Neuronal stem cell (in vitro differentiated cells): ENCODE data around the gene PLCB3.

ENCODE experiments used
- DNase-seq: peaks from one replicate; pipeline ENCODE4 v3.0.0-alpha.2; 2013; ENCODE audit warnings: low spot score
- H2AFZ ChIP-seq: one replicate; pipeline ENCODE4 v1.6.1; 2013; ENCODE audit warnings: mild to moderate bottlenecking, low read length, inconsistent platforms
- H2AK5ac ChIP-seq: 2 replicates; pipeline ENCODE4 v1.6.1; 2013; ENCODE audit warnings: low read depth, mild to moderate bottlenecking, inconsistent platforms, low read length, moderate library complexity, mixed read lengths
- H2BK120ac ChIP-seq: 2 replicates; pipeline ENCODE4 v1.6.1; 2013; ENCODE audit warnings: low read depth, mild to moderate bottlenecking, inconsistent platforms, low read length, moderate library complexity, mixed read lengths
- H2BK12ac ChIP-seq: one replicate; pipeline ENCODE4 v1.6.1; 2013; ENCODE audit warnings: low read length, inconsistent platforms
- H2BK15ac ChIP-seq: 2 replicates; pipeline ENCODE4 v1.6.1; 2013; ENCODE audit warnings: mild to moderate bottlenecking, low read length, inconsistent platforms, mixed read lengths
- H2BK5ac ChIP-seq: one replicate; pipeline ENCODE4 v1.6.1; 2013; ENCODE audit warnings: inconsistent platforms, mild to moderate bottlenecking, low read length, moderate library complexity
- H3K14ac ChIP-seq: one replicate; pipeline ENCODE4 v1.6.1; 2013; ENCODE audit warnings: low read length, inconsistent platforms
- H3K18ac ChIP-seq: 2 replicates; pipeline ENCODE4 v1.6.1; 2013; ENCODE audit warnings: low read length, inconsistent platforms
- H3K23ac ChIP-seq: 2 replicates; pipeline ENCODE4 v1.6.1; 2013; ENCODE audit warnings: low read depth, mild to moderate bottlenecking, mixed read lengths, low read length, inconsistent platforms; ENCODE audit not compliant: poor library complexity
- H3K27ac ChIP-seq: replicated peaks from 3 replicates; pipeline ENCODE4 v1.5.1; 2013; ENCODE audit warnings: low read length, inconsistent platforms
- H3K27me3 ChIP-seq, 3 experiments: 2 replicates each; pipeline ENCODE4 v1.6.1; 2013; ENCODE audit warnings: low read length in 3 of 3, mild to moderate bottlenecking in 2 of 3, inconsistent platforms in 1 of 3, low read depth in 1 of 3, mixed read lengths in 1 of 3, moderate library complexity in 1 of 3; ENCODE audit not compliant: control insufficient read depth in 3 of 3, insufficient read depth in 3 of 3
- H3K36me3 ChIP-seq, 2 donors: replicated peaks in 1 of 2; 2 replicates each; pipeline ENCODE4 v1.6.1; 2013; ENCODE audit warnings: low read length in 2 of 2; ENCODE audit not compliant: control insufficient read depth in 2 of 2, insufficient read depth in 2 of 2
- H3K4ac ChIP-seq: 2 replicates; pipeline ENCODE4 v1.6.1; 2013; ENCODE audit warnings: inconsistent platforms, mild to moderate bottlenecking, low read length, moderate library complexity
- H3K4me1 ChIP-seq, 2 donors: 1 replicate in 1 of 2; 2 replicates in 1 of 2; pipeline ENCODE4 v1.6.1; 2013; ENCODE audit warnings: low read length in 2 of 2, low read depth in 1 of 2; ENCODE audit not compliant: control insufficient read depth in 2 of 2, insufficient read depth in 1 of 2
- H3K4me2 ChIP-seq: one replicate; pipeline ENCODE4 v1.6.1; 2013; ENCODE audit warnings: mild to moderate bottlenecking, low read length, inconsistent platforms; ENCODE audit not compliant: insufficient read depth, poor library complexity, severe bottlenecking
- H3K4me3 ChIP-seq, 2 donors: 2 replicates each; pipeline ENCODE4 v1.5.1; 2013; ENCODE audit warnings: low read length in 2 of 2, mild to moderate bottlenecking in 2 of 2, inconsistent platforms in 1 of 2, moderate library complexity in 1 of 2
- H3K79me1 ChIP-seq: one replicate; pipeline ENCODE4 v1.6.1; 2013; ENCODE audit warnings: low read depth, mild to moderate bottlenecking, inconsistent platforms, low read length, moderate library complexity
- H3K9ac ChIP-seq: one replicate; pipeline ENCODE4 v1.6.1; 2013; ENCODE audit warnings: mild to moderate bottlenecking, low read depth, low read length, inconsistent platforms; ENCODE audit not compliant: poor library complexity
- H3K9me3 ChIP-seq, 2 donors: replicated peaks in 1 of 2; 2 replicates each; pipeline versions ENCODE3 to v1.6.1; 2013; ENCODE audit warnings: low read length in 2 of 2, mild to moderate bottlenecking in 2 of 2, inconsistent platforms in 1 of 2, low read depth in 1 of 2, mixed read lengths in 1 of 2, moderate library complexity in 1 of 2; ENCODE audit not compliant: control insufficient read depth in 2 of 2, insufficient read depth in 1 of 2
- H4K8ac ChIP-seq: one replicate; pipeline ENCODE4 v1.6.1; 2013; ENCODE audit warnings: low read depth, mild to moderate bottlenecking, inconsistent platforms, low read length, moderate library complexity
- H4K91ac ChIP-seq: one replicate; pipeline ENCODE4 v1.6.1; 2013; ENCODE audit warnings: low read length, low read depth, mild to moderate bottlenecking, inconsistent platforms; ENCODE audit not compliant: poor library complexity
- WGBS, 2 donors: extraction: QIAGEN DNeasy Blood & Tissue Kit; methylation state at CpG; one replicate each; pipeline ENCODE4 v1.1.7; 2013; ENCODE audit warnings: missing lambda C conversion rate in 2 of 2, mixed read lengths in 1 of 2; ENCODE audit not compliant: insufficient read length in 2 of 2, insufficient replicate concordance in 1 of 2; ENCODE audit errors: extremely low coverage in 2 of 2; 5-methylcytosine and 5-hydroxymethylcytosine counted together

The PLCB3 gene

DNA sequence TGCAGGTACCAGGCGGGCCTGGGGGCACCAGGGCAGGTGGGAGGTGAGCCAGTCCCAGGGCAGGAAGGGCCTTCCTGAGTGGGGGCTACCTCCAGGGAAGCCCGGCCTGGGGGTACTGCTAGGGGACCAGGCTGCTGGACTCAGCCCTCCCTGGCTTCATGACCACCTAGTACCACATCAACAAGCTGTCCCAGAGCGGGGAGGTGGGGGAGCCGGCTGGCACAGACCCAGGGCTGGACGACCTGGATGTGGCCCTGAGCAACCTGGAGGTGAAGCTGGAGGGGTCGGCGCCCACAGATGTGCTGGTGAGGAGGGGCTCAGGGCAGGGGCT lies 32.0 kb upstream of the PLCB3 start:
- Histone ChIP-seq H3K4me3 (no peak overlapping the region), H3K27ac (no peak overlapping the region), H4K91ac (no peak overlapping the region), H3K14ac (no peak overlapping the region), H2AFZ (no peak overlapping the region), H3K36me3 (peaks cover 10 to 24% of the 10 kb centered on the region in 2 donors), H3K23ac (peak overlapping the region; percentile 60), H2BK12ac (no peak overlapping the region), H2AK5ac (no peak overlapping the region), H3K4ac (no peak overlapping the region), H4K8ac (peak overlapping the region; percentile 65), H3K4me1 (no peaks in the 10 kb centered on the region), H3K9ac (peak overlapping the region; percentile 9), H3K27me3 (no peaks in the 10 kb centered on the region), H3K18ac (peak overlapping the region; percentile 2), H2BK5ac (no peak overlapping the region), H2BK15ac (no peak overlapping the region), H3K9me3 (no peaks in the 10 kb centered on the region), H3K79me1 (peaks cover 4% of the 10 kb centered on the region), H3K4me2 (no peak overlapping the region), H2BK120ac (no peak overlapping the region)
- DNase-seq = no peak
- no CpG with 5 or more reads among the region's 7 CpGs for WGBS, 2 donors

DNA sequence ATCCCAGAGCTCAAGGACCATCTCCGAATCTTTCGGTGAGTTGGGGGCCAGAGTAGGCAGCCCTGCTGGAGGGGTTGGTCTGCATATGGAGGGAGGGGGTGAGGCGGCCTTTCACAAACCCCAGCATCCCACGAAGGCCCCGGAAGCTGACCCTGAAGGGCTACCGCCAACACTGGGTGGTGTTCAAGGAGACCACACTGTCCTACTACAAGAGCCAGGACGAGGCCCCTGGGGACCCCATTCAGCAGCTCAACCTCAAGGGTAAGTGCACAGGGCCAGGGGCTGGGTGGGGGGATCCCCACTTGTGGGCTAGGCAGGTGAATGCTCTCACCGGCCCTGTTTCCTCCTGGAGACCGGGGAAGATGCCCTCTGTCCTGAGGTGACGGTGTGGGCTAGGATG lies 31.6 kb upstream of the PLCB3 start:
- Histone ChIP-seq H3K23ac (no peak overlapping the region), H2BK15ac (no peak overlapping the region), H3K9me3 (no peaks in the 10 kb centered on the region), H3K4me1 (peaks cover 0 to under 1% of the 10 kb centered on the region in 2 donors), H3K27me3 (no peaks in the 10 kb centered on the region), H4K8ac (no peak overlapping the region), H3K14ac (no peak overlapping the region), H4K91ac (no peak overlapping the region), H3K27ac (no peak overlapping the region), H3K4me2 (no peak overlapping the region), H3K79me1 (peaks cover 4% of the 10 kb centered on the region), H3K36me3 (peaks cover 10 to 27% of the 10 kb centered on the region in 2 donors), H2BK120ac (no peak overlapping the region), H2BK12ac (no peak overlapping the region), H2BK5ac (no peak overlapping the region), H3K4ac (no peak overlapping the region), H2AFZ (no peak overlapping the region), H3K18ac (no peak overlapping the region), H2AK5ac (peak overlapping the region; percentile 37), H3K9ac (no peak overlapping the region), H3K4me3 (no peak overlapping the region)
- DNase-seq = no peak
- no CpG with 5 or more reads among the region's 10 CpGs for WGBS, 2 donors

DNA sequence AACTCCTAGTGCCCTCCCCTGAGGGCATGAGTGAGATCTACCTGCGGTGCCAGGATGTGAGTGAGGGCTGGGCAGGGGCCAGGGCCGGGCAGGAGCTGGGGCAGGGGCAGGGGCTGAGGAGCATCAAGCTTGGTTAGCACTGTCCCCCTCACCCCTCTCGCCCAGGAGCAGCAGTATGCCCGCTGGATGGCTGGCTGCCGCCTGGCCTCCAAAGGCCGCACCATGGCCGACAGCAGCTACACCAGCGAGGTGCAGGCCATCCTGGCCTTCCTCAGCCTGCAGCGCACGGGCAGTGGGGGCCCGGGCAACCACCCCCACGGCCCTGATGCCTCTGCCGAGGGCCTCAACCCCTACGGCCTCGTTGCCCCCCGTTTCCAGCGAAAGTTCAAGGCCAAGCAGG lies 31.1 kb upstream of the PLCB3 start:
- Histone ChIP-seq H3K27ac (no peak overlapping the region), H3K18ac (no peak overlapping the region), H2BK120ac (no peak overlapping the region), H3K23ac (no peak overlapping the region), H3K27me3 (no peaks in the 10 kb centered on the region), H2BK12ac (no peak overlapping the region), H3K9ac (peak overlapping the region; percentile 50), H2BK5ac (no peak overlapping the region), H2BK15ac (no peak overlapping the region), H4K8ac (no peak overlapping the region), H3K4ac (no peak overlapping the region), H3K79me1 (peaks cover 4% of the 10 kb centered on the region), H3K4me3 (no peak overlapping the region), H3K4me1 (peaks cover 3 to 5% of the 10 kb centered on the region in 2 donors), H2AFZ (no peak overlapping the region), H4K91ac (no peak overlapping the region), H3K9me3 (no peaks in the 10 kb centered on the region), H3K14ac (no peak overlapping the region), H3K4me2 (no peak overlapping the region), H2AK5ac (no peak overlapping the region), H3K36me3 (peaks cover 10 to 27% of the 10 kb centered on the region in 2 donors)
- WGBS, 2 donors = no CpG with 5 or more reads among the region's 17 CpGs
- no peak for DNase-seq

DNA sequence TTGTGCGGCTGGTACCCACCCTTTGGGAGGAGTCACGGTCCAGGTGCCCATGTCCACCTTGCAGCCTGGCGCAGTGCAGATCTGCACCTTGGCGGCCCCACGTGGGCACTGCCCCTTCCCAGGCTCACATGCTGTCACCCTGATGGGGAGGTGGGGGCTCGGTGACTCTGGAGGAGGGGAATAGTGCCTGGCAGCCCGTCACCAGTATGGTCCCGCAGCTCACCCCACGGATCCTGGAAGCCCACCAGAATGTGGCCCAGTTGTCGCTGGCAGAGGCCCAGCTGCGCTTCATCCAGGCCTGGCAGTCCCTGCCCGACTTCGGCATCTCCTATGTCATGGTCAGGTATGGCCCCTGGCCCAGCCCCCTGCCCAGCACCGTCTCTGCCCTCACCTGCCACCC lies 30.5 kb upstream of the PLCB3 start:
- Histone ChIP-seq H3K4me2 (no peak overlapping the region), H2BK5ac (no peak overlapping the region), H3K4me3 (no peak overlapping the region), H2BK120ac (no peak overlapping the region), H3K79me1 (peaks cover 4% of the 10 kb centered on the region), H3K9me3 (no peaks in the 10 kb centered on the region), H3K23ac (no peak overlapping the region), H3K4me1 (peaks cover 5 to 7% of the 10 kb centered on the region in 2 donors), H3K4ac (no peak overlapping the region), H4K8ac (no peak overlapping the region), H3K36me3 (peaks cover 10 to 27% of the 10 kb centered on the region in 2 donors), H3K27me3 (no peaks in the 10 kb centered on the region), H4K91ac (no peak overlapping the region), H2AFZ (no peak overlapping the region), H2BK15ac (no peak overlapping the region), H3K27ac (no peak overlapping the region), H2AK5ac (no peak overlapping the region), H3K9ac (no peak overlapping the region), H3K18ac (no peak overlapping the region), H3K14ac (no peak overlapping the region), H2BK12ac (peak overlapping the region; percentile 33)
- no CpG with 5 or more reads among the region's 14 CpGs for WGBS, 2 donors
- no peak for DNase-seq
